Measurements from ENCODE around the gene GABARAPL1. TPM values are rescaled to one million over a fixed set of nuclear protein-coding genes. Genes with fewer than 3 reads are reported as not detected.

Gene GABARAPL1
- total RNA-seq, 1 donor from 2014 or later = 110 TPM

DNA sequence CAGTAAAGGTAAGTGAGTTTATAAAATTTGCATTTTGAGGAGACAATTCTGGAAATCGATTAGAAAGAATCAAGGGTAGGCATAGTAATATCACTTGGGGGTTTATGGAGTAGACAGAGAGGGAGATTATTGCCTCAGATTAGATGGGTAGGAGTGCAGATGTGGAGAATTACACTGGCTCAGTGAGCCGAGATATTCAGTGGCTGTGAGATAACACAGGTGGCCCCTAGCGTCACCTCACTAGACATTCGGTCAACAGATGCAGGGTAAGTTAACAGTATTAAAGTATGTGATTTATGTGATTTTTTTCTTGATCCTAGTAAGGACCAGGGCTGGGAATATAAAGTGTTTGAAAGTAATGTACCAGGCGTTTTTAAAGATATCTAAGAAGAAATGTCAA, 55.4 kb downstream of the GABARAPL1 start:
- no peaks in the 10 kb centered on the region for H3K4me1 Mint-ChIP-seq (ENCODE audit: low read depth, unreplicated experiment)
- peaks cover 2% of the 10 kb centered on the region for H3K27me3 Mint-ChIP-seq (ENCODE audit: unreplicated experiment)
- H3K27ac Mint-ChIP-seq (ENCODE audit: unreplicated experiment) = no peak overlapping the region

DNA sequence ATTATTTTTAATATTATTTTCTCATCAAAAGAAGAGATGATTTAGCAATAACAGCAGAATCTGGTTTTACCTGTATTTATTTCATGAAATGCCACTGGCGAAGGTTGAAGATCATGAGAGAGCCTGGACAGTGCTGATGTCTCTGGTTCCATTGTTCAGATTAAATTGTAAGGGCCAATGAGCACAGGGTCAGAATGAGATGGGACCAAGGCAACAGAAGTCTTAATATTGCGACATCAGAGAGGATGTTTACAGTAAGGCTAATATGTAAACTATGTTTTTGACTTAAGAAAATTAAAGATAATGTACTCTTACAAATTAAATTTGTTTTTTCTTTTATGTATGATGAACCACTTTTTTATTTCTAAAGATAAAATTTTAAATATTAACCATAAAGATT, 59.8 kb downstream of the GABARAPL1 start:
- Mint-ChIP-seq H3K27ac (ENCODE audit: unreplicated experiment) (no peak overlapping the region), H3K9me3 (ENCODE audit: unreplicated experiment) (no peaks in the 10 kb centered on the region)
- TF ChIP-seq, protein P1, sequence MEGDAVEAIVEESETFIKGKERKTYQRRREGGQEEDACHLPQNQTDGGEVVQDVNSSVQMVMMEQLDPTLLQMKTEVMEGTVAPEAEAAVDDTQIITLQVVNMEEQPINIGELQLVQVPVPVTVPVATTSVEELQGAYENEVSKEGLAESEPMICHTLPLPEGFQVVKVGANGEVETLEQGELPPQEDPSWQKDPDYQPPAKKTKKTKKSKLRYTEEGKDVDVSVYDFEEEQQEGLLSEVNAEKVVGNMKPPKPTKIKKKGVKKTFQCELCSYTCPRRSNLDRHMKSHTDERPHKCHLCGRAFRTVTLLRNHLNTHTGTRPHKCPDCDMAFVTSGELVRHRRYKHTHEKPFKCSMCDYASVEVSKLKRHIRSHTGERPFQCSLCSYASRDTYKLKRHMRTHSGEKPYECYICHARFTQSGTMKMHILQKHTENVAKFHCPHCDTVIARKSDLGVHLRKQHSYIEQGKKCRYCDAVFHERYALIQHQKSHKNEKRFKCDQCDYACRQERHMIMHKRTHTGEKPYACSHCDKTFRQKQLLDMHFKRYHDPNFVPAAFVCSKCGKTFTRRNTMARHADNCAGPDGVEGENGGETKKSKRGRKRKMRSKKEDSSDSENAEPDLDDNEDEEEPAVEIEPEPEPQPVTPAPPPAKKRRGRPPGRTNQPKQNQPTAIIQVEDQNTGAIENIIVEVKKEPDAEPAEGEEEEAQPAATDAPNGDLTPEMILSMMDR (IDR thresholded peaks at IDR 0.05; ENCODE audit: partially characterized antibody, unreplicated experiment) = no peak

More for the DNA sequence above, 55.4 kb downstream of the GABARAPL1 start:
- H3K4me3 Mint-ChIP-seq (ENCODE audit: unreplicated experiment) = no peak overlapping the region
- no peaks in the 10 kb centered on the region for H3K9me3 Mint-ChIP-seq (ENCODE audit: unreplicated experiment)
- TF ChIP-seq, protein P1 (IDR thresholded peaks at IDR 0.05; ENCODE audit: partially characterized antibody, unreplicated experiment) = no peak
- no peaks in the 10 kb centered on the region for H3K36me3 Mint-ChIP-seq (ENCODE audit: unreplicated experiment)
- no peak for DNase-seq

More for the DNA sequence above, 59.8 kb downstream of the GABARAPL1 start:
- H3K36me3 Mint-ChIP-seq (ENCODE audit: unreplicated experiment) = no peaks in the 10 kb centered on the region
- no peaks in the 10 kb centered on the region for H3K4me1 Mint-ChIP-seq (ENCODE audit: low read depth, unreplicated experiment)
- no peak for DNase-seq
- H3K27me3 Mint-ChIP-seq (ENCODE audit: unreplicated experiment) = peaks cover 2% of the 10 kb centered on the region
- H3K4me3 Mint-ChIP-seq (ENCODE audit: unreplicated experiment) = no peak overlapping the region

Other genes starting within 250 kb of the GABARAPL1 start
- not detected for gene CLEC12A, start 241.5 kb upstream of the GABARAPL1 start, total RNA-seq (ENCODE audit: unreplicated experiment)
- gene CLEC1B, start 213.8 kb upstream of the GABARAPL1 start, total RNA-seq (ENCODE audit: unreplicated experiment) = not detected
- not detected for gene CLEC12B, start 202.2 kb upstream of the GABARAPL1 start, total RNA-seq (ENCODE audit: unreplicated experiment)
- not detected for gene CLEC9A, start 182.2 kb upstream of the GABARAPL1 start, total RNA-seq (ENCODE audit: unreplicated experiment)
- not detected for gene CLEC1A, start 113.9 kb upstream of the GABARAPL1 start, total RNA-seq (ENCODE audit: unreplicated experiment)
- not detected for gene CLEC7A, start 82.7 kb upstream of the GABARAPL1 start, total RNA-seq (ENCODE audit: unreplicated experiment)
- not detected for gene OLR1, start 40.7 kb upstream of the GABARAPL1 start, total RNA-seq (ENCODE audit: unreplicated experiment)
- not detected for gene TMEM52B, start 33.8 kb upstream of the GABARAPL1 start, total RNA-seq (ENCODE audit: unreplicated experiment)
- gene KLRD1, start 95.0 kb downstream of the GABARAPL1 start, total RNA-seq (ENCODE audit: unreplicated experiment) = 0.25 TPM
- not detected for gene KLRK1, start 177.2 kb downstream of the GABARAPL1 start, total RNA-seq (ENCODE audit: unreplicated experiment)
- not detected for gene KLRC4, start 196.9 kb downstream of the GABARAPL1 start, total RNA-seq (ENCODE audit: unreplicated experiment)
- not detected for gene KLRC3, start 207.7 kb downstream of the GABARAPL1 start, total RNA-seq (ENCODE audit: unreplicated experiment)
- gene KLRC2, start 223.1 kb downstream of the GABARAPL1 start, total RNA-seq (ENCODE audit: unreplicated experiment) = not detected
- gene KLRC1, start 240.5 kb downstream of the GABARAPL1 start, total RNA-seq (ENCODE audit: unreplicated experiment) = not detected